OCI-LY3 (cell line): Measurements from ENCODE around the gene CLIP2.
"Not testable (repeated sequence)": the region's sequence is repeated elsewhere in the genome, so short reads cannot be mapped to it uniquely, and the experiment has no call there.

ENCODE experiments used
- H2AFZ ChIP-seq: fragments of 200-600, 300-600 bp; shearing (Covaris generic); 2 replicates; pipeline ENCODE4 v1.6.0; 2014; ENCODE audit warnings: antibody characterized with exemption, low read depth, low read length
- H3K27ac ChIP-seq: fragments of 200-600, 300-600 bp; sonication (generic); 2 replicates; pipeline ENCODE4 v1.5.1; 2014; ENCODE audit warnings: mild to moderate bottlenecking, low read length, moderate library complexity, mixed read lengths
- H3K27me3 ChIP-seq: fragments of 200-600, 300-600 bp; sonication (generic); 2 replicates; pipeline ENCODE4 v1.6.1; 2014; ENCODE audit warnings: low read depth, low read length, mixed read lengths
- H3K36me3 ChIP-seq: fragments of 200-600, 300-600 bp; sonication (generic); replicated peaks from 2 replicates; pipeline ENCODE3; 2014; ENCODE audit warnings: low read depth, low read length, mixed read lengths
- H3K4me1 ChIP-seq: fragments of 300-600, 200-600 bp; sonication (generic); 2 replicates; pipeline ENCODE4 v1.6.1; 2014; ENCODE audit warnings: low read length, mixed read lengths
- H3K4me2 ChIP-seq: fragments of 200-600, 300-600 bp; sonication (generic); 2 replicates; pipeline ENCODE4 v1.6.1; 2014; ENCODE audit warnings: low read length, mixed read lengths
- H3K4me3 ChIP-seq: fragments of 300-600, 200-600 bp; sonication (generic); 2 replicates; pipeline ENCODE4 v1.5.1; 2014; ENCODE audit warnings: antibody characterized with exemption, mild to moderate bottlenecking, low read length, moderate library complexity
- H3K79me2 ChIP-seq: fragments of 300-600, 200-600 bp; shearing (Covaris generic); 2 replicates; pipeline ENCODE4 v1.6.1; 2014; ENCODE audit warnings: mild to moderate bottlenecking, low read length, mixed read lengths
- H3K9ac ChIP-seq: fragments of 300-600, 200-600 bp; shearing (Covaris generic); 2 replicates; pipeline ENCODE4 v1.6.0; 2014; ENCODE audit warnings: mild to moderate bottlenecking, low read length, moderate library complexity
- H3K9me3 ChIP-seq: fragments of 200-600, 300-600 bp; shearing (Covaris generic); 2 replicates; pipeline ENCODE4 v1.6.1; 2014; ENCODE audit warnings: low read length, mixed read lengths; ENCODE audit not compliant: insufficient read depth
- H4K20me1 ChIP-seq: fragments of 200-600, 300-600 bp; sonication (generic); 2 replicates; pipeline ENCODE4 v1.6.1; 2016; ENCODE audit warnings: low read length, mixed read lengths; ENCODE audit not compliant: insufficient read depth
- CTCF ChIP-seq: fragments of 200-600, 300-600 bp; sonication (generic); IDR thresholded peaks from 2 replicates; pipeline ENCODE4 v1.5.1; 2014; ENCODE audit warnings: antibody characterized with exemption, low read length, low read depth
- EZH2phosphoT487 ChIP-seq: fragments of 200-600 bp; shearing (Covaris generic); IDR thresholded peaks from 2 replicates; pipeline ENCODE4 v1.6.1; 2018; ENCODE audit warnings: antibody characterized with exemption, mixed run types, low read depth

Gene CLIP2

GRCh38 chr7:74405899-74406512, 116.8 kb downstream of the CLIP2 start:
- H3K9me3 ChIP-seq = no peaks in the 10 kb centered on the region
- no peaks in the 10 kb centered on the region for H4K20me1 ChIP-seq
- H3K27me3 ChIP-seq = no peaks in the 10 kb centered on the region
- no peak overlapping the region for H2AFZ ChIP-seq
- no peak overlapping the region for H3K4me2 ChIP-seq
- H3K4me1 ChIP-seq = no peaks in the 10 kb centered on the region
- no peak overlapping the region for H3K27ac ChIP-seq
- TF ChIP-seq EZH2phosphoT487 (no peak), CTCF (no peak)
- H3K36me3 ChIP-seq = peaks cover 10% of the 10 kb centered on the region
- H3K79me2 ChIP-seq = no peaks in the 10 kb centered on the region
- H3K4me3 ChIP-seq = no peak overlapping the region
- no peak overlapping the region for H3K9ac ChIP-seq

GRCh38 chr7:74407958-74408357, 118.8 kb downstream of the CLIP2 start:
- Histone ChIP-seq H3K4me2 (no peak overlapping the region), H3K36me3 (peaks cover 10% of the 10 kb centered on the region), H3K79me2 (no peaks in the 10 kb centered on the region), H3K9me3 (no peaks in the 10 kb centered on the region), H2AFZ (no peak overlapping the region), H3K27ac (no peak overlapping the region), H4K20me1 (no peaks in the 10 kb centered on the region), H3K9ac (no peak overlapping the region), H3K27me3 (no peaks in the 10 kb centered on the region), H3K4me3 (no peak overlapping the region), H3K4me1 (no peaks in the 10 kb centered on the region)
- TF ChIP-seq CTCF = no peak
- no peak for TF ChIP-seq EZH2phosphoT487

GRCh38 chr7:74409571-74409970, 120.4 kb downstream of the CLIP2 start:
- peaks cover 10% of the 10 kb centered on the region for H3K36me3 ChIP-seq
- H3K27me3 ChIP-seq = no peaks in the 10 kb centered on the region
- H3K9ac ChIP-seq = no peak overlapping the region
- H3K4me2 ChIP-seq = no peak overlapping the region
- no peaks in the 10 kb centered on the region for H3K4me1 ChIP-seq
- no peak overlapping the region for H3K27ac ChIP-seq
- H3K9me3 ChIP-seq = no peaks in the 10 kb centered on the region
- no peak overlapping the region for H2AFZ ChIP-seq
- H3K4me3 ChIP-seq = no peak overlapping the region
- no peak for TF ChIP-seq EZH2phosphoT487
- TF ChIP-seq CTCF = no peak
- H4K20me1 ChIP-seq = no peaks in the 10 kb centered on the region
- no peaks in the 10 kb centered on the region for H3K79me2 ChIP-seq

GRCh38 chr7:74410772-74411171, 121.6 kb downstream of the CLIP2 start:
- no peak for TF ChIP-seq EZH2phosphoT487
- TF ChIP-seq CTCF = no peak
- no peak overlapping the region for H3K4me3 ChIP-seq
- H3K4me1 ChIP-seq = no peaks in the 10 kb centered on the region
- no peaks in the 10 kb centered on the region for H3K27me3 ChIP-seq
- H3K9me3 ChIP-seq = no peaks in the 10 kb centered on the region
- peaks cover 4% of the 10 kb centered on the region for H3K36me3 ChIP-seq
- no peak overlapping the region for H3K9ac ChIP-seq
- no peak overlapping the region for H2AFZ ChIP-seq
- no peak overlapping the region for H3K4me2 ChIP-seq
- H3K79me2 ChIP-seq = no peaks in the 10 kb centered on the region
- H4K20me1 ChIP-seq = no peaks in the 10 kb centered on the region
- no peak overlapping the region for H3K27ac ChIP-seq

- H3K36me3 ChIP-seq, H4K20me1 ChIP-seq, H3K4me1 ChIP-seq, H3K9me3 ChIP-seq, H3K4me2 ChIP-seq, H3K79me2 ChIP-seq, H3K27me3 ChIP-seq, H3K27ac ChIP-seq, H3K4me3 ChIP-seq, H2AFZ ChIP-seq, H3K9ac ChIP-seq: not testable (repeated sequence)
Observed at GRCh38 chr7:74411571-74411970, 122.4 kb downstream of the CLIP2 start.
